Measurements from ENCODE around the gene MTIF2.

Gene MTIF2

DNA sequence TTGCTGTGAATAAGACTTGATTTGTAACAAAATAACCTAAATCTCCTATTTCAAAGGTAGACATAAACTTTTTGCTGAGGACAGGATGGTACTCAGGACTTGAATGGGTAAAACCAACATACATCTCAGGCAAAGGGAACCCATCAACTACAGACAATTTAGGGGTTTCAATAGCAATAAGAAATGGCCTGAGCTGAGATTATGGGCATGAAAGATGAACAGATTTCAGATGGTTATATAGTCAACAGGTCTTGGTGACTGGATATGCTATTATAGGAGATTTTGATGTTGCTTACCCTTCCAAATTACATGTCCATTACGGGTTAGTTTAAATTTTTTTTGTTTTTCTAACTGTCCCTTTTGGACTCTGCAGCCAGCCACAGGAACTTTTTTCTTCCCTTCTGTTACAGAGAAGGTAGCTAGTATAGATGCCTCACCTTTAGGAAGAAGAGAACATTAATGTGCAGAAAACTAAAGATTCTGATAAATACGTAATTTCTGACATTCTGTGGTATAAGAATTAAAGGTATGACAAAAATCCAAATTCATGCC, 32.0 kb downstream of the MTIF2 start:
- no peak overlapping the region for H3K4me3 ChIP-seq (ENCODE audit: low read depth, low read length)
- TF ChIP-seq, protein P1, sequence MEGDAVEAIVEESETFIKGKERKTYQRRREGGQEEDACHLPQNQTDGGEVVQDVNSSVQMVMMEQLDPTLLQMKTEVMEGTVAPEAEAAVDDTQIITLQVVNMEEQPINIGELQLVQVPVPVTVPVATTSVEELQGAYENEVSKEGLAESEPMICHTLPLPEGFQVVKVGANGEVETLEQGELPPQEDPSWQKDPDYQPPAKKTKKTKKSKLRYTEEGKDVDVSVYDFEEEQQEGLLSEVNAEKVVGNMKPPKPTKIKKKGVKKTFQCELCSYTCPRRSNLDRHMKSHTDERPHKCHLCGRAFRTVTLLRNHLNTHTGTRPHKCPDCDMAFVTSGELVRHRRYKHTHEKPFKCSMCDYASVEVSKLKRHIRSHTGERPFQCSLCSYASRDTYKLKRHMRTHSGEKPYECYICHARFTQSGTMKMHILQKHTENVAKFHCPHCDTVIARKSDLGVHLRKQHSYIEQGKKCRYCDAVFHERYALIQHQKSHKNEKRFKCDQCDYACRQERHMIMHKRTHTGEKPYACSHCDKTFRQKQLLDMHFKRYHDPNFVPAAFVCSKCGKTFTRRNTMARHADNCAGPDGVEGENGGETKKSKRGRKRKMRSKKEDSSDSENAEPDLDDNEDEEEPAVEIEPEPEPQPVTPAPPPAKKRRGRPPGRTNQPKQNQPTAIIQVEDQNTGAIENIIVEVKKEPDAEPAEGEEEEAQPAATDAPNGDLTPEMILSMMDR (conservative IDR thresholded peaks at IDR 0.05; ENCODE audit: low read depth, low read length): no peak
- no peak for DNase-seq (ENCODE audit: low read depth)

DNA sequence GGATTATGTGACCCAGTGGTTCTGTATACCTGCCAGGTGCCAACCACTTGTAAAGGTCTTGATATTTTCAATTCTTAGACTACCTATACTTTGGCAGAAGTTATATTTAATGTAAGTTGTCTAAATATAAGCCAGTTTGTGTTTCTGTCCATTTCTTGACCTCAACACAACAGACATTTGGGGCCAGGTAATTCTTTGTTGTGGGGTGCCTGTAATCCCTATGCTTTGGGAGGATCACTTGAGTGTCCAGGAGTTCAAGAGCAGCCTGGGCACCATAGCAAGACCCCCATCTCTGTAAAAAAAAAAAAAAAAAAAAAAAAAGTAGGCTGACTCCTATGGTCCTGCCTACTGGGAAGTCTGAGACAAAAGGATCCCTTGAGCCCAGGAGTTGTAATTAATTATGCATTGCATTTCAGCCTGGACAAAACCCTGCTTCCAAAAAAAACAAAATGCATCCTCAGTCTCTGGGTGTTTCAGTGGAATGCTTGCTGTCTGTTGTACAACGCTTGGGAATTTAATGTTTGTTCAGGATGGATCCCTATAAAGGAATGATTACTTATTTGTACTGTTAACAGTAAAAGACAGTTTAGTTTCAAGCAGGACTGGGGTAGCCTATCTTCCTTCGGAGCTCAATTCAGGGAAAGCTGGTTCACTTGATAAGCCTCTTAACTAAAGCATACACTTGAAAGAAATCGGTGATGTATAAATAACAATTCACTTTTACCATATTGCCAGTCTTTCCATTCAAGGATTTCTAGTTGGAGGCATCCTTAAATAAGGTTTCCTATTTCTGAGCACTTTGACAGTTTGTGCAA, 33.1 kb downstream of the MTIF2 start:
- H3K4me3 ChIP-seq (ENCODE audit: low read depth, low read length): no peak overlapping the region
- TF ChIP-seq, protein P1 (conservative IDR thresholded peaks at IDR 0.05; ENCODE audit: low read depth, low read length): no peak
- DNase-seq (ENCODE audit: low read depth): no peak

DNA sequence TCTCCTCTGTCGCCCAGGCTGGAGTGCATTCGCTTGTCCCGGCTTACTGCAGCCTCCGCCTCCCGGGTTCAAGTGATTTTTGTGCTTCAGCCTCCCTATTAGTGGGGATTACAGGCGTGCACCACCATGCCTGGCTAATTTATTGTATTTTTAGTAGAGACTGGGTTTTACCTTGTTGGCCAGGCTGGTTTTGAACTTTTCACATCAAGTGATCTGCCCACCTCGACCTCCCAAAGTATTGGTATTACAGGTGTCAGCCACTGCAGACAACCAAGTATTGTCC, 35.4 kb downstream of the MTIF2 start:
- TF ChIP-seq, protein P1 (conservative IDR thresholded peaks at IDR 0.05; ENCODE audit: low read depth, low read length): no peak
- DNase-seq (ENCODE audit: low read depth): no peak
- H3K4me3 ChIP-seq (ENCODE audit: low read depth, low read length): peak overlapping the region; percentile 77

DNA sequence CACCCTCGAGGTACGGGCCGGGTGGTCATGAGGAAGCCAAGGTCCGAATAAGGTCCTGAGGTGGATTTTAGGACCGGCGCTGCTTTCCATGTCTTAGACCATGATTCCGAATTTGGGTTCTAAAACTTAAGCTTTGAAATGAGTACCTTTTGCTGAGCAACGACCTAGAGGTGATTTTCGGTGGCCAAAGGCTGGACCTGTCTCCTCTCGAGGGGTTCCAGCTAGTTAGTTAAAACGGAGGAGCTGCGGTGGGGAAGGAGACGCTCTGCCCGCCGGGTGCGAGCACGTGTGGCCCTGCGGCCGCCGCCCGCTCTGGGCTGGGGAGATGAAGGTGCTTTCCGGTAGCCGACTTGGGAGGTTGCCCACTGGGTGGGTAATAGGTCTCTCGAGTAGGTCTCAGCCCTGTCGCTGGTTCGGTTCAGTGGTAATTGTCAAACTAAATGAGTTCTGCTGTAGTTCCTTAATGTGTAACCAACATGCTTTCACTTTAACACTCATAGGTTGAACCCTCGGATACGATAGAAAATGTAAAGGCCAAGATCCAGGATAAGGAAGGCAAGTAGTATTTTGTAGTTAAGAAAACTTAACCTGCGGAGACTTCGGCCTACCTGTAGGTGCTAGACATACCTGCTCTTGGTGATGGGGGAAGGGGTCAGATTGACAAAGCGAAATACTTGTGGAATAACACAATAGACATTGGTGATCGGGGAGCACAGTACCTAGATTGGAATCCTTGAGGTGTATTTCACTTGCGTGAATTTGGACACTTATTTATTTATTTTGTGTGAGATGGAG, 36.0 kb downstream of the MTIF2 start:
- H3K4me3 ChIP-seq (ENCODE audit: low read depth, low read length): peak overlapping the region; percentile 77
- peak; percentile 51 for DNase-seq (ENCODE audit: low read depth)
- TF ChIP-seq, protein P1 (conservative IDR thresholded peaks at IDR 0.05; ENCODE audit: low read depth, low read length): no peak

DNA sequence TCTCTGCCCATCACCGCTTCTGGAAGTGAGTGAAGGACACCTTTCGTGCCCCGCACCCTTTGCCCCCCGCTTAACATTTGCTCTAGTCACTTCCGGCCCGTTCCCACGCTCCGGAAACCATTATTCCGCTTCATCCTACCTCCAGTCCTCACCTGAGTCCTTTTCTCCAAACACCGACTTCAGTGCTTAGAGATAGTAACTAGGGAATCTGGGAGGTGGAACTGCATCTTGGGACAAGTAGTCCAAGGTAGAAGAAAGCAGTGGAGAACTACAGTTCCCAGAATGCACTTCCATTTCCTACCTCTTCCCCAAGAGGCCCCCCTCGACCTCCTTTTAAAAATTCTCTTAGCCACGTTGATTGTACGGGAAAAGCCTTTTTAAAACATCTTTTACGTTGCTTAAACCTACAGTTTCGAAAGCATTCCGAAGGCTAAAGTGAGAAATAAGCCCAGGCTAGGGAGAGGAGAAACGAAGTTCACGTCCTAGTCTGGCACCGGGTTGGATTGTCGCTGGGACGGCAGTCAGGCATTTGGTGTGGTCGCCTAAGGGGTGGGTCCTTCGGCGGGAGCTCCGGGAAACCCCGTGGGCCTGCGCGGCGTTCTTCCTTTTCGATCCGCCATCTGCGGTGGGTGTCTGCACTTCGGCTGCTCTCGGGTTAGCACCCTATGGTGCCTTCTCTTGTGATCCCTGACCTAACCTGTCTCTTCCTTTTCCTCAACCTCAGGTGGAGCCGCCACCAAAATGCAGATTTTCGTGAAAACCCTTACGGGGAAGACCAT, 36.8 kb downstream of the MTIF2 start, which contains the start of the genes CLHC1 and RPS27A:
CLHC1 (minus strand) TSS at position 210 of the 779 bp plus-strand sequence. CDS start 9,882 bp downstream, outside the sequence.
RPS27A (plus strand) TSS at position 605 of the 779 bp plus-strand sequence; CDS start at position 742, 137 bp downstream.
- TF ChIP-seq, protein P1 (conservative IDR thresholded peaks at IDR 0.05; ENCODE audit: low read depth, low read length): no peak
- DNase-seq (ENCODE audit: low read depth): peak; percentile 98
- peak within 1 kb of the TSS; percentile 77 for H3K4me3 ChIP-seq (ENCODE audit: low read depth, low read length)

DNA sequence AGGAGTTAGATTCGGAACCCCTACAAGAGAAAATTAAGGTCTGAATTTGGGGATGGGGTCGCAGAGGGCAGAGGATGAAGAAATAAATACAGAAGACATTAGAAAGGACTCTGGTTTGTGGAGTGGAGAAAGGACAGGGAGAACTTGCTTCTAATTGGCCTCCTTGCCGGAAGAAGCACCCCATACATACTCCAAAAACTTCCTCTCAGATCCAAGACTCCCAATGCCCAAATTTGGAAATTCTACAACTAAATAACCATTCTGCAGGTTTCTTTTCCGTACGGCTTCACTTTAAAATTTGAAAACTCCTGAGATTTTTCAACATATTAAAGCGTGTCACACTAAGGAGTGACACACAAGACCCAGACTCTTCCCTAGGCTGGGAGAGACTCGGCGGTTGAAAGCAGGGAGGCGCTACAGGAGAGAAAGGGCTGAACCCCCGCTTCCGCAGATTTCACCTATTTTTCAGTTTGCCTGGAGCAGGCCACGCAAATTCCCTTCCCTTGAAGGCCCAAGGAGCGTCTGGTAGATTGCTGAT, 37.4 kb downstream of the MTIF2 start:
- TF ChIP-seq, protein P1 (conservative IDR thresholded peaks at IDR 0.05; ENCODE audit: low read depth, low read length): no peak
- DNase-seq (ENCODE audit: low read depth): peak; percentile 51
- H3K4me3 ChIP-seq (ENCODE audit: low read depth, low read length): peak overlapping the region; percentile 77
